NB4 (cell line): ENCODE data around the gene TSKU.
"Not testable (repeated sequence)": the region's sequence is repeated elsewhere in the genome, so short reads cannot be mapped to it uniquely, and the experiment has no call there.

ENCODE experiments used
- DNase-seq: peaks from one replicate; pipeline ENCODE4 v3.0.0; 2010; ENCODE audit warnings: low read depth
- H3K4me3 ChIP-seq: one replicate; pipeline ENCODE4 v1.5.1; 2011; ENCODE audit warnings: mild to moderate bottlenecking, low read depth, low read length, moderate library complexity
- CTCF ChIP-seq: IDR thresholded peaks from one replicate; pipeline ENCODE4 v1.5.1; 2012; ENCODE audit warnings: low read depth, low read length
- MAX ChIP-seq: IDR thresholded peaks from 2 replicates; pipeline ENCODE4 v1.6.1; 2011; ENCODE audit warnings: low read depth, low read length
- MYC ChIP-seq: IDR thresholded peaks from 2 replicates; pipeline ENCODE4 v1.6.1; 2011; ENCODE audit warnings: low read depth, low read length
- POLR2A ChIP-seq: IDR thresholded peaks from 2 replicates; pipeline ENCODE4 v1.6.1; 2011; ENCODE audit warnings: mild to moderate bottlenecking; ENCODE audit not compliant: insufficient read length; ENCODE audit errors: extremely low read depth

Gene TSKU

DNA sequence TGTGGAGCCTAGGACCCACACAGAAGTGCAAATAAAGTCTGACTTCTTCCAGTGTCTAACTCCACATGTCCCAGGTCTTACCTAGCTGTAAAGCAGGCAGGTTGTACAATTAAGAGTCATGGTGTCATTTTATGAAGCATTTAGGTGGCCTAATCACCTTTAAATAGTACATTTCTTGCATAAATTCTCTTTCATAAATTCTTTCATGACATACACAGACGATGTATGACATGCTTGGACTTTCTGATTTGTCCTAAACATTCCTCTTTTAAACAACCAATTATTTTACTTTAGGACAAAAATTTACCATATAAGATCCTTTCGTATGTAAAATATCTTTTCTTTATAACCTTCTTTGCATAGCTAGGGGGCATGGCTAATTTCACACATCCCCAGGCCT is 31.3 kb downstream of the TSKU start:
- H3K4me3 ChIP-seq = no peak overlapping the region
- no peak for TF ChIP-seq POLR2A
- no peak for TF ChIP-seq MAX
- TF ChIP-seq MYC = no peak
- TF ChIP-seq CTCF = no peak
- no peak for DNase-seq

DNA sequence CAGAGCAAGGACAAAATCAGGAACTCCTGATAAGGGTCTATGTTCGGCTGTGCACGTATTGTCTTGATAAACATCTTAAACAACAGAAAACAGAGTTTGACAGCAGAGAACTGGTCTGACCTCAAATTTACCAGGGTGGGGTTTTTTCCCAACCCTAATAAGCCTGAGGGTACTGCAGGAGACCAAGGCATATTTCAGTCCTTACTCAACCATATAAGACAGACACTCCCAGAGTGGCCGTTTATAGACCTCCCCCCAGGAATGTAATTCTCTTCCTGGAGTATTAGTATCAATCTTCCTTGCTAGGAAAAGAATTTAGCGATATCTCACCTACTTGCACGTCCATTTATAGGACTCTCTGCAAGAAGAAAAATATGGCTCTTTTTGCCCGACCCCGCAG is 32.5 kb downstream of the TSKU start:
- DNase-seq, H3K4me3 ChIP-seq: not testable (repeated sequence)

- no peak for DNase-seq
- no peak overlapping the region for H3K4me3 ChIP-seq
- TF ChIP-seq MAX (no peak), MYC (no peak), POLR2A (no peak)
Observed at GRCh38 chr11:76820184-76820566, 37.0 kb downstream of the TSKU start.

DNA sequence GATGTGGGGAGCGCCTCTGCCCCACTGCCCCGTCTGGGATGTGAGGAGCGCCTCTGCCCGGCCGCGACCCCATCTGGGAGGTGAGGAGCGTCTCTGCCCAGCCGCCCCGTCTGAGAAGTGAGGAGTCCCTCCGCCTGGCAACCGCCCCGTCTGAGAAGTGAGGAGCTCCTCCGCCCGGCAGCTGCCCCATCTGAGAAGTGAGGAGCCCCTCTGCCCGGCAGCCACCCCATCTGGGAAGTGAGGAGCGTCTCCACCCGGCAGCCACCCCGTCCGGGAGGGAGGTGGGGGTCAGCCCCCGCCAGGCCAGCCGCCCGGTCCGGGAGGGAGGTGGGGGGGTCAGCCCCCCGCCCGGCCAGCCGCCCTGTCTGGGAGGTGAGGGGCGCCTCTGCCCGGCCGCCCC is 38.2 kb downstream of the TSKU start:
- H3K4me3 ChIP-seq, DNase-seq: not testable (repeated sequence)

GRCh38 chr11:76822406-76822805 is 39.2 kb downstream of the TSKU start:
- no peak for TF ChIP-seq CTCF
- TF ChIP-seq POLR2A = no peak
- no peak for DNase-seq
- H3K4me3 ChIP-seq = no peak overlapping the region

DNA sequence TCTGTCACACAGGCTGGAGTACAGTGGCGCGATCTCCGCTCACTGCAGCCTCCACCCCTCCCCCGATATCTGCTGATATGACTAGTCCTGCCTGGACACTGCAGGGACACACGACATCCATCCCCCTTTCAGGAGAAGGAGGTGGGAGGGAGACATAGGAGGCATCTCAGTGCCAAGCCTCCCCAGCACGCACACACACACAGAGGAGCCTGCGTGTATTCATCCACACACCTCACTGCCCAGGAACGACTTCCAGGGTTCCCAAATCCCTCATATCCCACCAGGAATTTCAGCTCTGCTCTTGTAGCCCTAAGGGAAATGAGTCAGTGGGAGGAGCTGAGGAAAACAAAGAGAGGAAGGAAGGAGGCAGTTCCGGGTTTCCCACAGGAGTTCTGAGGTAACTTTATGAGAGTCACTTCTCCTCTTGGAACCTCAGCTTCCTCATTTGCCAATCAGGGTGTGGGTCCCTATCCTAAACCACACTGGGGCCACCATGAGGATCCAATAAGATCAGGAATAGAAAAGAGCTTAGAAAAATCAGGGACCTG is 40.4 kb downstream of the TSKU start:
- peak; percentile 40 for DNase-seq
- TF ChIP-seq CTCF (no peak), MAX (no peak), POLR2A (no peak), MYC (no peak)
- H3K4me3 ChIP-seq = no peak overlapping the region

- H3K4me3 ChIP-seq = no peak overlapping the region
- DNase-seq = no peak
- TF ChIP-seq POLR2A (no peak), MYC (no peak), MAX (no peak), CTCF (no peak)
Observed at GRCh38 chr11:76824083-76824939, 41.2 kb downstream of the TSKU start.
